K562 (cell line): ENCODE data around the gene MPV17L2. TPM values are rescaled to one million over a fixed set of nuclear protein-coding genes. Genes with fewer than 3 reads are reported as not detected.

Experiments used
- ATF3 ChIP-seq, 2 experiments: fragments of 450-650 bp in 1 of 2; sonication (generic) in 1 of 2; formaldehyde crosslinking in 1 of 2; IDR thresholded peaks in 1 of 2; conservative IDR thresholded peaks in 1 of 2; 2 replicates each; pipeline versions ENCODE4 v1.6.1 to v1.8.1; 2016 to 2023; ENCODE audit warnings: mild to moderate bottlenecking in 2 of 2, moderate library complexity in 2 of 2, inconsistent platforms in 1 of 2, missing genetic modification reagents in 1 of 2
- ERF ChIP-seq: fragments of 450-650 bp; formaldehyde crosslinking; IDR thresholded peaks from 2 replicates; pipeline ENCODE4 v1.4.0; 2020; ENCODE audit warnings: mild to moderate bottlenecking, mixed read lengths
- ETS1 ChIP-seq: conservative IDR thresholded peaks from 2 replicates; pipeline ENCODE4 v1.6.1; 2011; ENCODE audit warnings: low read depth, mild to moderate bottlenecking, low read length; ENCODE audit not compliant: control insufficient read depth
- FOXK2 ChIP-seq, 2 experiments: fragments of 450-650 bp; IDR thresholded peaks in 1 of 2; conservative IDR thresholded peaks in 1 of 2; 2 replicates each; pipeline ENCODE4 v1.6.1; 2016; ENCODE audit warnings: low read depth in 2 of 2, mild to moderate bottlenecking in 1 of 2
- MLLT1 ChIP-seq, 2 experiments: fragments of 450-650 bp; IDR thresholded peaks; 2 replicates each; pipeline ENCODE4 v1.6.1; 2016
- NUFIP1 ChIP-seq: fragments of 450-650 bp; IDR thresholded peaks from 2 replicates; pipeline ENCODE4 v1.6.1; 2018; ENCODE audit not compliant: partially characterized antibody
- OTX1 ChIP-seq: fragments of 450-650 bp; formaldehyde crosslinking; IDR thresholded peaks from 2 replicates; pipeline ENCODE4 v1.4.0; 2022; ENCODE audit warnings: mild to moderate bottlenecking
- RB1 ChIP-seq: fragments of 450-650 bp; IDR thresholded peaks from 2 replicates; pipeline ENCODE4 v1.6.1; 2017; ENCODE audit warnings: low read depth, mild to moderate bottlenecking
- RHOXF2B ChIP-seq: fragments of 250-450 bp; sonication (Bioruptor Pico); conservative IDR thresholded peaks from 2 replicates; pipeline ENCODE4 v1.5.1; 2021
- SIN3A ChIP-seq, 2 experiments: fragments of 150-350 bp in 1 of 2; IDR thresholded peaks; 2 replicates each; pipeline ENCODE4 v1.6.1; 2011 to 2016; ENCODE audit warnings: borderline replicate concordance in 2 of 2, low read depth in 2 of 2, low read length in 2 of 2, mild to moderate bottlenecking in 2 of 2, moderate library complexity in 2 of 2; ENCODE audit not compliant: control insufficient read depth in 1 of 2
- TBP ChIP-seq: optimal IDR thresholded peaks from 2 replicates; pipeline ENCODE3; 2011; ENCODE audit warnings: low read depth, low read length, improper control_type of control experiment
- ZBTB12 ChIP-seq: fragments of 250-450 bp; sonication (Bioruptor Pico); IDR thresholded peaks from 2 replicates; pipeline ENCODE4 v1.4.0; 2020
- ZBTB26 ChIP-seq: fragments of 450-650 bp; formaldehyde crosslinking; IDR thresholded peaks from 2 replicates; pipeline ENCODE4 v1.4.0; 2022; ENCODE audit warnings: missing genetic modification characterization
- ZBTB34 ChIP-seq: fragments of 250-450 bp; sonication (Bioruptor Pico); IDR thresholded peaks from 2 replicates; pipeline ENCODE4 v1.8.0; 2021; ENCODE audit warnings: mild to moderate bottlenecking, moderate library complexity
- ZNF76 ChIP-seq: fragments of 250-450 bp; sonication (Bioruptor Pico); IDR thresholded peaks from 2 replicates; pipeline ENCODE4 v1.4.0; 2020; ENCODE audit warnings: mild to moderate bottlenecking, moderate library complexity, borderline replicate concordance
- ZNF79 ChIP-seq: fragments of 250-450 bp; sonication (Bioruptor Pico); IDR thresholded peaks from 2 replicates; pipeline ENCODE4 v1.4.0; 2020; ENCODE audit warnings: low read depth, mild to moderate bottlenecking, moderate library complexity
- polyA plus RNA-seq, 8 experiments: library from polyadenylated mRNA; depleted of rRNA in 4 of 8; stranded (reverse) in 5 of 8; unstranded in 3 of 8; fragments of >200 nt; fragmentation: Nextera tagmentation in 2 of 8; fragmentation: Illumina TruSeq in 1 of 8; extraction: Ambion mirVana in 2 of 8; extraction: Trizol in 1 of 8; gene quantifications; 2 replicates each; pipeline versions ENCODE4 v1.2.1 to v1.2.3, GENCODE V29; 2011 to 2014; ENCODE audit warnings: inconsistent platforms in 1 of 8, missing spikeins in 1 of 8
- total RNA-seq, 7 experiments: library from RNA; depleted of rRNA in 6 of 7; stranded (reverse); fragments of >200 nt in 6 of 7; fragmentation: Illumina TruSeq in 2 of 7; extraction: Trizol in 2 of 7; gene quantifications; 2 replicates each; pipeline versions ENCODE4 v1.2.1 to v1.2.3, GENCODE V29; 2011 to 2021; ENCODE audit warnings: low replicate concordance in 1 of 7

Gene MPV17L2
- total and polyA plus RNA-seq, 9 of the 15 experiments (the other 6 are each of a cell fraction or from before 2014, with no cell fraction given): 10.6 to 60.2 (median 28.5) TPM

- TF ChIP-seq ATF3 (IDR thresholded peaks at IDR 0.05) (no peak), ATF3 (CRISPR knock-in tag; conservative IDR thresholded peaks at IDR 0.05) (0 out of 2 replicates have a peak, but pooled peaks have one; percentile 34), SIN3A (IDR thresholded peaks at IDR 0.05; ENCODE audit: borderline replicate concordance in 2 of 2, control insufficient read depth in 1 of 2, low read depth in 2 of 2, low read length in 2 of 2) (peak; percentile 32 to 54; a peak in 3 of 4 replicates), FOXK2 (conservative IDR thresholded peaks at IDR 0.05 in 1 of 2, IDR thresholded peaks at IDR 0.05 in 1 of 2; ENCODE audit: low read depth in 2 of 2) (peak; percentile 58 to 81; a peak in 2 of 4 replicates), RHOXF2B (CRISPR knock-in tag) (0 out of 2 replicates have a peak, but pooled peaks have one; percentile 26), TBP (peak; percentile 63), NUFIP1 (no peak), ZNF76 (CRISPR knock-in tag) (no peak), MLLT1 (IDR thresholded peaks at IDR 0.05) (peak in 1 of 2 experiments; percentile 93; a peak in 1 of 4 replicates), ZBTB26 (CRISPR knock-in tag) (no peak), ZNF79 (CRISPR knock-in tag) (peak; percentile 12; the same call in 1 of the 2 replicates), ZBTB12 (peak; percentile 77), RB1 (peak; percentile 74; the same call in 1 of the 2 replicates), ERF (CRISPR knock-in tag) (peak; percentile 31; the same call in 1 of the 2 replicates), OTX1 (peak; percentile 52; the same call in 1 of the 2 replicates), ZBTB34 (no peak), ETS1 (peak; percentile 67)
Observed at GRCh38 chr19:18192673-18193387, at the start of gene MPV17L2 (continued).
